H1 (cell line): Measurements from ENCODE around the gene QSOX1. TPM values are rescaled to one million over a fixed set of nuclear protein-coding genes. Genes with fewer than 3 reads are reported as not detected.

Experiments used
- BACH1 ChIP-seq: IDR thresholded peaks from 2 replicates; pipeline ENCODE4 v1.6.1; 2012; ENCODE audit warnings: low read length, improper control_type of control experiment
- CBX8 ChIP-seq: fragments of 300-800, 300-1000 bp; sonication (generic); IDR thresholded peaks from 2 replicates; pipeline ENCODE4 v1.7.1; 2016; ENCODE audit warnings: low read depth, low read length, borderline replicate concordance
- E2F6 ChIP-seq: IDR thresholded peaks from 2 replicates; pipeline ENCODE4 v1.6.1; 2012; ENCODE audit warnings: inconsistent platforms
- FOSL1 ChIP-seq: IDR thresholded peaks from 2 replicates; pipeline ENCODE4 v1.6.1; 2011; ENCODE audit warnings: mild to moderate bottlenecking, low read depth, low read length, moderate library complexity; ENCODE audit not compliant: insufficient read depth
- JUN ChIP-seq: IDR thresholded peaks from 2 replicates; pipeline ENCODE4 v1.6.1; 2011; ENCODE audit warnings: low read depth, mild to moderate bottlenecking, improper control_type of control experiment, low read length
- NRF1 ChIP-seq: IDR thresholded peaks from 2 replicates; pipeline ENCODE4 v1.6.1; 2011; ENCODE audit warnings: mild to moderate bottlenecking, low read depth, low read length, improper control_type of control experiment
- RFX5 ChIP-seq: IDR thresholded peaks from 2 replicates; pipeline ENCODE4 v1.6.1; 2011; ENCODE audit warnings: low read depth, low read length, improper control_type of control experiment, borderline replicate concordance
- SAP30 ChIP-seq: fragments of 300-600 bp; sonication (generic); IDR thresholded peaks from 2 replicates; pipeline ENCODE4 v1.7.1; 2012; ENCODE audit warnings: low read length, moderate library complexity, mild to moderate bottlenecking, inconsistent platforms; ENCODE audit not compliant: insufficient read depth, insufficient replicate concordance
- SIX5 ChIP-seq: IDR thresholded peaks from 2 replicates; pipeline ENCODE4 v1.6.1; 2011; ENCODE audit warnings: mild to moderate bottlenecking, low read depth, low read length
- SP1 ChIP-seq: IDR thresholded peaks from 2 replicates; pipeline ENCODE4 v1.6.1; 2011; ENCODE audit warnings: low read depth, low read length
- SP4 ChIP-seq: IDR thresholded peaks from 2 replicates; pipeline ENCODE4 v1.6.1; 2012; ENCODE audit warnings: low read length, inconsistent platforms
- polyA plus RNA-seq, 7 experiments: library from polyadenylated mRNA; depleted of rRNA in 3 of 7; stranded (reverse) in 5 of 7; unstranded in 2 of 7; fragments of >200 nt in 5 of 7; fragments of 200-250 nt in 2 of 7; gene quantifications; 1 replicate in 5 of 7; 2 replicates in 1 of 7; 4 replicates in 1 of 7; pipeline versions ENCODE4 v1.2.1 to v1.2.3, GENCODE V29; 2011 to 2013; ENCODE audit warnings: missing spikeins in 2 of 7, mixed read lengths in 2 of 7
- total RNA-seq: library from RNA; stranded (reverse); fragmentation: NEBNext Ultra II Directional; extraction: Animal tissue kit (Norgen Biotek cat#: 25700); gene quantifications from 2 replicates; pipeline ENCODE4 v1.2.1, GENCODE V29; 2021
- TF ChIP-seq, protein P1 (sequence below): IDR thresholded peaks from 2 replicates; pipeline ENCODE4 v1.6.1; 2011; ENCODE audit warnings: low read length, improper control_type of control experiment
- TF ChIP-seq, protein P2 (sequence below): IDR thresholded peaks from 2 replicates; pipeline ENCODE4 v1.6.1; 2012; ENCODE audit warnings: low read length, inconsistent platforms
- TF ChIP-seq, protein P3 (sequence below), 3 experiments: IDR thresholded peaks; 1 replicate in 2 of 3; 2 replicates in 1 of 3; pipeline versions ENCODE4 v1.5.1 to v1.6.1; 2011; ENCODE audit warnings: low read length in 3 of 3, mild to moderate bottlenecking in 3 of 3, inconsistent platforms in 2 of 3, low read depth in 1 of 3, moderate library complexity in 1 of 3; ENCODE audit not compliant: insufficient read depth in 1 of 3; ENCODE audit errors: control extremely low read depth in 1 of 3

QSOX1 gene
- total and polyA plus RNA-seq, 2 of the 8 experiments (the other 6 are each of a cell fraction or from before 2014, with no cell fraction given), result 97.7 to 123 TPM

GRCh38 chr1:180213401-180214170 lies 58.9 kb downstream of the QSOX1 start (continued):
- TF ChIP-seq FOSL1 (no peak), RFX5 (no peak), JUN (no peak), E2F6 (0 out of 2 replicates have a peak, but pooled peaks have one; percentile 10), SAP30 (no peak), SP4 (no peak), CBX8 (no peak), BACH1 (no peak), SIX5 (no peak), NRF1 (no peak), SP1 (0 out of 2 replicates have a peak, but pooled peaks have one; percentile 8)
- TF ChIP-seq, protein P1, sequence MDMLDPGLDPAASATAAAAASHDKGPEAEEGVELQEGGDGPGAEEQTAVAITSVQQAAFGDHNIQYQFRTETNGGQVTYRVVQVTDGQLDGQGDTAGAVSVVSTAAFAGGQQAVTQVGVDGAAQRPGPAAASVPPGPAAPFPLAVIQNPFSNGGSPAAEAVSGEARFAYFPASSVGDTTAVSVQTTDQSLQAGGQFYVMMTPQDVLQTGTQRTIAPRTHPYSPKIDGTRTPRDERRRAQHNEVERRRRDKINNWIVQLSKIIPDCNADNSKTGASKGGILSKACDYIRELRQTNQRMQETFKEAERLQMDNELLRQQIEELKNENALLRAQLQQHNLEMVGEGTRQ, result peak; percentile 79
- TF ChIP-seq, protein P2, sequence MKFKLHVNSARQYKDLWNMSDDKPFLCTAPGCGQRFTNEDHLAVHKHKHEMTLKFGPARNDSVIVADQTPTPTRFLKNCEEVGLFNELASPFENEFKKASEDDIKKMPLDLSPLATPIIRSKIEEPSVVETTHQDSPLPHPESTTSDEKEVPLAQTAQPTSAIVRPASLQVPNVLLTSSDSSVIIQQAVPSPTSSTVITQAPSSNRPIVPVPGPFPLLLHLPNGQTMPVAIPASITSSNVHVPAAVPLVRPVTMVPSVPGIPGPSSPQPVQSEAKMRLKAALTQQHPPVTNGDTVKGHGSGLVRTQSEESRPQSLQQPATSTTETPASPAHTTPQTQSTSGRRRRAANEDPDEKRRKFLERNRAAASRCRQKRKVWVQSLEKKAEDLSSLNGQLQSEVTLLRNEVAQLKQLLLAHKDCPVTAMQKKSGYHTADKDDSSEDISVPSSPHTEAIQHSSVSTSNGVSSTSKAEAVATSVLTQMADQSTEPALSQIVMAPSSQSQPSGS, result no peak
- TF ChIP-seq, protein P3, sequence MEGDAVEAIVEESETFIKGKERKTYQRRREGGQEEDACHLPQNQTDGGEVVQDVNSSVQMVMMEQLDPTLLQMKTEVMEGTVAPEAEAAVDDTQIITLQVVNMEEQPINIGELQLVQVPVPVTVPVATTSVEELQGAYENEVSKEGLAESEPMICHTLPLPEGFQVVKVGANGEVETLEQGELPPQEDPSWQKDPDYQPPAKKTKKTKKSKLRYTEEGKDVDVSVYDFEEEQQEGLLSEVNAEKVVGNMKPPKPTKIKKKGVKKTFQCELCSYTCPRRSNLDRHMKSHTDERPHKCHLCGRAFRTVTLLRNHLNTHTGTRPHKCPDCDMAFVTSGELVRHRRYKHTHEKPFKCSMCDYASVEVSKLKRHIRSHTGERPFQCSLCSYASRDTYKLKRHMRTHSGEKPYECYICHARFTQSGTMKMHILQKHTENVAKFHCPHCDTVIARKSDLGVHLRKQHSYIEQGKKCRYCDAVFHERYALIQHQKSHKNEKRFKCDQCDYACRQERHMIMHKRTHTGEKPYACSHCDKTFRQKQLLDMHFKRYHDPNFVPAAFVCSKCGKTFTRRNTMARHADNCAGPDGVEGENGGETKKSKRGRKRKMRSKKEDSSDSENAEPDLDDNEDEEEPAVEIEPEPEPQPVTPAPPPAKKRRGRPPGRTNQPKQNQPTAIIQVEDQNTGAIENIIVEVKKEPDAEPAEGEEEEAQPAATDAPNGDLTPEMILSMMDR (IDR thresholded peaks at IDR 0.05; ENCODE audit: control extremely low read depth in 1 of 3, insufficient read depth in 1 of 3, low read depth in 1 of 3, low read length in 3 of 3), result peak in 1 of 3 experiments; percentile 12; a peak in 1 of 4 replicates
